Stimulated activated CD8-positive, alpha-beta memory T cell treated with anti-CD3 and anti-CD28 coated beads, Interleukin-15, amount 100 ng/mL, for 1 hour (primary cell): ENCODE measurements around the gene BMF.

Experiments used
- DNase-seq: peaks from one replicate; pipeline ENCODE4 v3.0.0-alpha.2; 2020; ENCODE audit warnings: low read depth

BMF gene

DNA sequence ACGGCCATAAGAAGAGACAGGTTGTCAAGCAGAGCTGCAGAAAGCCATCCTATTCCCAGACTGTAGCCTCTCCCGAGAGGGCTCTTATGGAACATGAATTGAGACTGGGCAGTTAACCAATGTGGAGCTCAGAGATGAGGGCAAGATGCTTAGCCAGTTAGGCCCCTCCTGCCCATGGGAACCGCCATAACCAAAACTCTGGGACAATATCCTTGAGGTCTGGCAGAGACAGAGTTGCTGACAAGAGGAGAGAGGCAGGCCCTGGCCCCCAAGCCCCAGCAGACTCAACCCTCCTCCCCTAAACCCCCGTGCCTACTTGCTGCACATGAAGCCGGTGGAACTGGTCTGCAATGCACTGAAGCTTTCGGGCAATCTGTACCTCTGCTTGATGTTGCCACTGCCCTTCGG lies 4.8 kb downstream of the BMF start:
- no peak for DNase-seq

DNA sequence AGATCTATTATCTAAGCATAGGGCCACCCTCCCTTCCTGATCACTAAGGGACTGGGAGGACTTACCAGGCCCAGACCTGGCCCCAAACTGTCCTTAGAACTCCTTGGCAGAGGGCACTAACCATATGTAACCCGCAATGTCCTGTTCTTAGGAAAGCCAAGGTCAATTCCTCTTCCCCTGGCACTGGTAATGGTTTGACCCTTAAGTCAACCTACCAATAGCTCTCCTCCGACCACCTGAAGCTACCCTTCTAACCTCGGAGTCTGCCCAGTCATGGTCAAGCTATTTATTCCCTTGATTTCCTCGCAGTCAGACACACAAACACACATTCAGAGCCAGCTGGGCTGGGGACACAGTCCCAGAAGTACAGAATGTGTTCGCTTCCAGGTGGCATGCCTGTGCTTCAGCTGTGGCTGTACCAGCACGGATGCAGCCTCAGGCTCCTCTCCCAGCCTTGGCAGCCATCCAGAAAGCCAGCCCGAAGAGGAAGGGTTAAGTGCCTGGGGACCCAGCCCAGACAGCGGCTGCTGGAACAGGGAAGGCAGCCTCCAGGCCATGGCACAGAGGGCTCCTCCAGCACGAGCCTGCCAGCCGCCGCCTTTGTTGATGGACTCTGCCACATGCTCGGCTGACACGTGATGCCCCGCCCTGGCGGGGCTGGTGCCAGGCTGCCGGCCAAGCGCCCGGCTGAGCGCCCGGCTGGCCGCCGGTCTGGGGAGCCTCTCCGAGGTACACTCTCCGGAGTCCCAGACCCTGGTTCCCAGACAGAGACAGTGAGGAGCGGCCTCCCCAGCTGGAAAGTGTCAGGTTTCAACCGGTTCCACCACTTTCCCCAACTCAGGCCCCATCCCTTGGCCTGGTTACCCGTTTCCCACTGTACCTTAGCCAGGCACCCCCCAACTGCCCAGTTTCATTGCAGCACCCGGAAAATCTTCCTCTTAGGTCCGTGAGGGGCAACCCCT lies 5.5 kb downstream of the BMF start:
- no peak for DNase-seq

DNA sequence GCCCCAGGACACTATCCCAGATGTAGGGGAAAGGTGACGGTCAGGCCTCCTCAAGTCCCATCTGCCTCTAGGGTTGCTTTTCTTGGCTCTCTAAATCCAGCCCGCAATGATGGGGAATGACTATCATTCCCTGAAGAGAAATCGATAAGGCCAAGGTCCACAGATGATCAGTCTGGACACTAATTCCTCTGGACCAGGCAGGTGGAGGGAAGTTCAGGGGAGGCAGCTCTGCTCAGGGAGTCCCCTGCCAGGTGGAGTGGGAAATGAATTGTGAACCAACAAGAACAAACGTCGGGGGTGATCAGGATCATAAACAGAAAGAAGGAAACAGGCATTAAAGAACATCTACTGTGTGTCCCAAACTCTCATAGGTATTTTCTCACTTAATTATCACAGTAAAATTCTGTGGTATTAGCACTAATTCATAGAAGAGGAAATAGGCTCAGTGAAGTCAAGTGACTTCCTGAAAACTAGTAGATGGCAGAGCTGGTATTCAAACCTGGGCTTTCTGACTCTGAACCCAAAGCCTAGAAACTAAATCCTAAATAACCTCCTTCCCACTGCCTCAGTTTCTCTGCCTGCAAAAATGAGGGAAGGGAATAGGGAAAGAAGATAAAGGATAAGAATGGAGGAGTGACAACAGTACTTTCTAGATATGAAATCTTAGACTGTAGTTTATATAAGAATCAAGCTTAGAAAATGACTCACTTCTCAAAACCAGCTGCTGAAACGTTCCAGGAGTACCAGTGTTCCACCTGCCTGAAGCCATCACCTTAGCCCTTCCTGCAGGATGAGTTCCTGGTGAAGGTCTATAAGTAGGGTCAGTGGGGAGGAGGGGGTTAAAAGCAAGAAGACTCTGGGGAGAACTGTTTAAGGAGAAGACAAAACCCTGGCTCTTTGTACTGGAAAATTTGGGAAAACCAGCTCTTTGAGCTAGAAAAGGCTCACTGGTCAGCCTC lies 7.5 kb downstream of the BMF start:
- DNase-seq = no peak

DNA sequence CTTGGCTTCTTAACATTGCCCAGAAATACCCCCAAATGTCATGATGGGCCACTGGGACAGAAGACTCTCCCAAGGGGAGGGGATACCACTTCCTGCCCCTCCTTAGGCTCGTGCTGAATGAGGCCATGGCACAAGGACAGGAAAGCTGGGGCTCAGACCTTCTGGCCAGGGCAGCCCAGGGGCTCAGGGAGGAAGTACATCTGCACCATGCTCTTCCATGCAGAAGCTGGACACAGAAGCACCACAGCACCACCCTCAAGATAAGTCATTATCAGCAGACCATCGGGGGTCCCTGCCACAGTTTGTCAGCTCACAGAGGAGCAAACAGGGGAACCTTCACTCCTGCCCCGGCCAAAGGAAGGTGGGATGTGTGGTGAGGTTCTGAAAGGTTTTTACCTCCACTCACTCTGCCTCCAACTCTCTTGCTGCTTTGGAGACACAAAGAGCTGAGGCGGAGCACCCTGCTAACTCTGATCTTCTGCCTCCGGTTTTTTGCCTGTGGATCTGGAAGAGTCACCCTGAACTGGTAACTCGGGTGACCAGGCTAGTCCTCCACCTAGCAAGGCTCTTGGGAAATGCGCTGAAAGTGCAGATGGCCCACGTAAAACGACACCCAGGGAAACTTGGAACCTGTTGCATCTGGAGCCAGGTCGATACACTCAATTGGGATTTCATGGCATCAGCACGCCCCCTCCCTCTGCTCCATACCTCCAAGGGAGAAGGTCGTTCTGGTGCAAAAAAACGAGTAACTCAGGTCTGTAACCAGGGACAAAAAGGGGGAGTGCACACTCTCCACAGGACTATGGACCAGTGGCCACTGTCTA lies 8.3 kb downstream of the BMF start:
- no peak for DNase-seq

DNA sequence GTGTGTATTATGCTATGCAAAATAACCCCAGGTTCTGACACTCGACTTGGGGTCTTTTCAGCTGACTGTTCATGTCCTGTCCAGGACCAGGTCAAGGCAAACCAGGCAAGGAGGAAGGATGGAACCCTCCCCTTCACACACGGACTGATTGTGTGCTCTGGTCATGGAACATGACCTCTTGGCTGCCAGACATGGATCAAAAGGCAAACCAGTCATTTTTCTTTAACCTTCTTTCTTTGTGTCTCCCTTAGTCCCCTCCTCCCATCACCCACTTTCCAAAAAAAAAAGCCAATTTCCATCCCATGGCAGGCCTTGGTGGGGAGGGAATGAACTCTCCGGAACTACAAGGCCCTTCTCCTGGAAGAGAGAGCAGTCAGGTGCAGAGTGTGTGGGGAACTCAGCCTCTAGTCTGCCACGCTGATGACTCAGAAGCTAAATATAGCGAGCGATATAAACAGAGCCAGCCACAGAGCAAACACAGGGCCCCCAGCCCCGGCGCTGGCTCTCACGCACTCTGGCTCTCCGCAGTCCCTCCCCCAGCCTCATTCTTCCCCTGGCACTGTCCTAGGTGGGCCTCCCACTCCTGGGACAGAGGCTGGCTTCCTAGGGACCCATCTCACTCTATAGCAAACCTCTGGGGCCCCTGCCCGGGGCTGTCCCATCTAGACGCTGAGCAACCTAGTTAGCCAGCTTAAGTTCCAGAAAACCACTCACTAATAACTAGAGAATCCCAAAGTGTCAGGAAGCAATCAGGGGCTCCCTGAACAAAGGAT lies 10.0 kb downstream of the BMF start:
- DNase-seq = peak; percentile 19

DNA sequence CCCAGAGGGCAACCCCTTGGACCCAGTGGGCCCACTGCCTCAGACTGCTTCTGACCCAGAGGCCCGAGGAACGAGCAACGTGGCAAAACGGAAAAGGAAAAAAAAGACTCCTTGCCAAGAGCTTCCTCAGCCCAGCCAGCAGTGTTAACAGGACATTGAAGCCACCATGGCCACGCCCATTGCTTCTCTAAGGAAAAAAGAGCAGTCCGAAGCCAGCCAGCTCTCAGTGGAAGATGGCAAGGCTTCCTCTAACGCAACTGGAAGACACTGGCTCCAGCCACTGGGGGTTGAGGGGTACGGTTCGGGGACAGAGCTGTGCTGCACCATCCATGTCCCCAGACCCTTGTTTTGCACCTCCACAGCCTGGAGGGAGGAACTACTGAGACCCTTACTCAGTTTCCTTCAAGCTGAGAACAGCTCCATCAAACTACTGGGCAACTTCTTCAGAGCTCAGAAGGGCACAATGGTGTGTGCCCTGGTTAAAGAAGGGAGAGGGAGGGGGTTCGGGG lies 10.7 kb downstream of the BMF start:
- DNase-seq = no peak

DNA sequence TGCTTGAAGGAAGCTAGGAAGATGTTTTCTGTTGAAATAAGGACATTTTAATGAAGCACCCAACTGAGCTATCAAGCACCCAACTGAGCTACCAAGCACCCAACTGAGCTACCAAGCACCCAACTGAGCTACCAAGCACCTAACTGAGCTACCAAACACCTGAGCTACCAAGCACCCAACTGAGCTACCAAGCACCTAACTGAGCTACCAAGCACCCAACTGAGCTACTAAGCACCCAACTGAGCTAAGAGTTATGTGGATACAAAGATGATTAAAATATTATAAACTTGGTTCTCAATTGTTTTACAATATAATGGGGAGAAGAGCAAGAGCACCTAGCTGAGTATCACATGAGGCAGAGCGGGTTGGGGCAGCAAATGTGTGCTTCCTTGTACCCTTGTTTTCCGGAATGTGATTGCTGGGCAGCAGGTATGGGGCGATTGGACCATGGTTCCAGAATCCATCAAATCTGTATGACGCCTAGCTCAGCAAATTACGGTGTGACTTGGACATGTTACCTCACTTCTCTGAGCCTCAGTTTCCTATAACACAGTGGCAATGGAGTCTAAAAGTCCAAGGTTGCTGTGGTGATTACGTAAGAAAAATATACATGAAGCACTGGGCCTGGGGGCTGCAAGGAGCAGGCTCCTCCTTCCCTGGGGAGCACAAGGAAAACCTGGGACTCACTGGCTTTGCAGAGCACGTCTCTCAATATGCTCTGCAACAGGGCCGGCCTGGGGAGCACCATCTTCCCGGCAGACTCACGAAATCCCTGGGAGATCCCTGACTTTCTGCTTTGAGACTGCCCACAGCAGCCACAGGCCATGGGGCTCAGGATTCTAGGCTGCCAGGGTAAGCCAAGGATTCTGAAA lies 11.3 kb downstream of the BMF start:
- no peak for DNase-seq

DNA sequence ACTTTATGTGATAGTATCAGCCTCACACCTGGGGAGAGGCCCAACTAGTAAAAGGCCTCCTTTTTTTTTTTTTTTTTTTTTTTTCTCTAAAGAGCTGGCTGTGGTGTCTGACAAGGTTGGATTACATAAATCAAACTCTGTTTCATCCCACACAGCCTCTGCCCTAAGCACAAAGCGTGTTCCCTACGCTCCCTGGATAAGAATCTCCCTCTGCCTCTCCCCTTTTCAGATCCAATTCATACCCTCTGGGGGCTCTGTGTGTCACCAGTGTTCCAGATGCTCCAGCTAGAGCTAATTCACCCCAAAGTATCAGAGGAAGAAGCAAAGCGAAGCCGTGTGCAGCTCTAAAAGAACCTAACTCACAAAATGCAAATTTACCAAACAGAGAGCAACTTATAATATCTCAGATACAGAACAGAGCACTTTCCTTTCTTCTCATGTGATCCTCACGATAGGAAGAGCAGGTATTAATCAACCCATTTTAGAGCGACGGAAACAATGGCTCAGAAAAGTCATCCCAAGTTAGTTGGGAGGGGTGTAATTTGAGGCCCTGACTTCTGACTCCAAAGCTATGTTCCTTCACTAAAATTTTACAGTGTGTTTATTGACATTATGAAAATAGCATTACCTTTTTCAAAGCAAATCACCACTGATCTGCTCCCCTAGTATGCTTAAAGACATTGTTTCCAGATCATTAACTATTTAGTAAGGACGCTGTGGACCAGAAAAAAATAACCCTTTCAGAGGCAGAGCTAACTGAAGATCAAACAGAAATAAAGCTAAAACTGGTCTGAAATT lies 12.4 kb downstream of the BMF start:
- DNase-seq = no peak

DNA sequence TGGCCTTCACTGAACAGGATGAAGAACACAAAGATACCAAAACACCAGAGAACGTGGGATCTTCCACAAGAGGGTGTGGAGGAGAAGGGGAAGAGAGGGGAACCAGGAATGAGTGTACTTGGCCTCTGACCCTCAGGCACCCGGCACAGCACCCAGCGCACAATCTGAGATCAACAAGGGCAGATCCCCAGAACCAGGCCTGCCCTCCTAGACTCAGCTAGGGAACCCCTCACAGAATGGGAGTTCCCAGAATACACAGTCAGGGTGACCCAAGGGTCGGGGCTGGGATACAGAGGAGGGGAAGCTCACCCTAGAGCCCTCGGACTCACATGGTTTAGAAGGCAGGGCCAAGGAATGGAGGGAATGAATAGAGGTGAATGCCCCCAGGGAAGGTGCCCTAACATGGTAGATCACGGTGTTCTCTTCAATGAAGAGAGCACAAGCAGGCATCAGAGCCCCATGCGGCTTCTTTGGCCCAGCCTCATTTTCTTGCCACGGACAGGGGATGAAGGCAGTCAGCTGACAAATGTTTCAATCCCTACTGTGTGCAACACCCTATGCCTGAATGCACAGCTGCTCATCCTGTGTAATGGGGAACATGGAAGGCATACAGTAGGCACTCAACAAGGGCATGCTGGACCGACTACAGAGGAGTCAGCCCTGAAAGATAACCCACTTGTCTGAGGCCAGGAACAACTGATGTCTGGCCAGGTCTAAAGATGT lies 13.1 kb downstream of the BMF start:
- no peak for DNase-seq

DNA sequence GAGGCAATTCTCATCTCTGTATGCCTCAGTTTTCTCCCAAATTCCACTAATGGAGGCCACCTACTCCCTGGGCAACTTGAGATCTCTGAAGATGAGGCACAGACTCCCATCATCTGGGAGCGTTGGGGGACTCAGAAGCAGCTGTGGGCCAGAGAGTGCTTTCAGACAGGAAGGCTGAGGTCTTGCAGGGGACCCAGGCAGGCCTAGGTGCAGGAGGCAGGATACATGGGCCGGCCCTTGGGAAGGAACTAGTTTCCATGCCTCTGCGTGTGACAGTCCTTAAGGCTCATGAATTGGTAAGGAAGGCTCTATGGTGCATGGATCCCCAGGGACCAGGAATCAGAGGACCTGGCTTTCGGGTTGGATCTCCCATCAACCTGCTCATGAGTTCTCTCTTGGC lies 14.5 kb downstream of the BMF start:
- DNase-seq = no peak

DNA sequence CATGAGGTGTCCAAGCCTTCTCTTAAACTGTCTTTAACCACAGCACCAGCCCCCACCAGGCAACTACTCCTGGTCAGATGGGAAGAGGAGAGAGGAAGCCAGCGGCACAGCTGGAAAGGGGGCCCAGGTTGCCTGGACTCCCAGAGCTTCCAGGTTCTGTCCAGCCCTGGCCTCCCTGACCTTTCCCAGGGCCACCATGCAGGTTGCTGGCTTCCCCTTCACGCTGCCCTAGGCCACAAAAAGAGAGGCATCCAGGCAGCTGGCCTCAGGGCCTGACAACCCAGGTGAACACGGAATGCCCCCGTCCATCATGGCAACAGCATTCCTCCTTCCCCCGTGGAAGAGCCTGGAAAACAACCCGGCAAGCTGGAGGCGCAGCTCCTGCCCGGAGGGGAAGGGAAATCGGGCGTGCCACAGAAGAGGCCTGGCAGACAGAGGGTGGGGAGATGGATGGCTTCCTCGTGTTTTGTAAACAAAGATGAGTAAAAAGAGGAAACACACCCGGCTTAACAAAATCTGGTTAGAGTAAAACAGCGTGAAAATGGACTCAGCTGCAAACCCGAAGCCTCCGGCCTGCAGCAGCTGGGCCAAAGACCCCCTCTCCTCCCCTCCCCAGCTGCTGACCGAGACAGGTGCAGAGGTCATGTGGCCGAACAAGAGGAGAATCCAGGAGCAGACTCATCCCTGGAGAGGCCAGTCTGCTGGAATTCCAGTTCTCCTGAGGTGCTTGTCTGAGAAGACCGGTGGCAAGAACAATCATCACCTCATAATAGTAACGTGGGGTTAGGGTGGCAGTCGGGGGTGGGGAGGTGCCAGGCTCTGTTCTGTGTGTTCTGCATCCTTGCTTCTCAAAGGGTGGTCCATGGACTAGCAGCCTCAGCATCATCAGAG lies 15.5 kb downstream of the BMF start:
- DNase-seq = no peak

DNA sequence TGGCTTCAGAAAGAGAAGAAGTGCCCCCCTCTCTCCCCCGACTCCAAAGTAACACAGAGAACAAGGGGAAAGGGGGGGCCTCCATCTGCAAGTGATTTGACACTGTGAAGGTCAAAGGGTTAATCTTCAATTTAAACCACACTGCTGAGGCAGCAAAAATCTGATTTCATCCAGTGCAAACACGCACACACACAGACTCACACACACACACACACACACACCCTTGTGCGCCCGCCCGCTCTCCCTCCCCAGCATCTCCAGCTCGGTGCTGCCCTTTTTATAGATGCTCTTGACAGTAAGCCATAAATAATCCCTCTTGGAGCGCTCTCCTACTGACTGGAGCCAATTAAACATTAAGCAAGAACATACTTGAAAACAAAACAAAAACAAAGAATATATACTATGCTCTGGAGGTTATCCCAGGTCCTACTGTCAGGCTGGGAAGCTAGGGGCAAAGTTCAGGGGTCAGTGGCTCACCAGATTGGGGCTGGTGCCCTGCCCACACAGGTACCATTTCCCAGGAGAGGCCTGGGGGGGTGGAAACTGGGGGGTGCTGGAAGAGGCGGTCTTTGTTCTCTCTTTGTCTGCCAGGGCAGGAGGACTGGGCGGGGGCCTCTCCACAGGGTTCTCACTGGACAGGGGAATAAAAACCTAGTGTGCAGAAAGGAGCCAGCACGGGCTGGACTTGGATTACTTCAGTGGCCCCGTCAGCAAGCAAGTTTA lies 16.3 kb downstream of the BMF start:
- DNase-seq = no peak

DNA sequence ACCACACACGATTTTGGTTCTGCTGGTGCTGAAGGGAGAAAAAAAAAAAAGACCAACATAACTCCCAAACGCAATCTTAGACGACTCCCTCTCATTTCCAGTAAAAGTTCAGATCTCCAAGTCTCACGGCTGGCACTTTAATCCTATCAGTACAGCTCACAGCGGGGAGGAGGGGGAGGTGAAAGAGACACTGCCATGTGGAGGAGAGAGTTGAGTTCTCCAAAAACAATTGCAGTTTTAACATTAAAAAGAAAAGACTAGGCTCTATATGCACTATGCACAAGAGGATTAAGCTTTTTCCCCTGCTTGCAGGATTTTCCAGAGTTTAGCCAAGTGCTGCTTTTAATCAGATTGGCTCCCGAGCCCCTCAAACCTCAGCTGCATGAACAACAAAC lies 16.8 kb downstream of the BMF start:
- no peak for DNase-seq

DNA sequence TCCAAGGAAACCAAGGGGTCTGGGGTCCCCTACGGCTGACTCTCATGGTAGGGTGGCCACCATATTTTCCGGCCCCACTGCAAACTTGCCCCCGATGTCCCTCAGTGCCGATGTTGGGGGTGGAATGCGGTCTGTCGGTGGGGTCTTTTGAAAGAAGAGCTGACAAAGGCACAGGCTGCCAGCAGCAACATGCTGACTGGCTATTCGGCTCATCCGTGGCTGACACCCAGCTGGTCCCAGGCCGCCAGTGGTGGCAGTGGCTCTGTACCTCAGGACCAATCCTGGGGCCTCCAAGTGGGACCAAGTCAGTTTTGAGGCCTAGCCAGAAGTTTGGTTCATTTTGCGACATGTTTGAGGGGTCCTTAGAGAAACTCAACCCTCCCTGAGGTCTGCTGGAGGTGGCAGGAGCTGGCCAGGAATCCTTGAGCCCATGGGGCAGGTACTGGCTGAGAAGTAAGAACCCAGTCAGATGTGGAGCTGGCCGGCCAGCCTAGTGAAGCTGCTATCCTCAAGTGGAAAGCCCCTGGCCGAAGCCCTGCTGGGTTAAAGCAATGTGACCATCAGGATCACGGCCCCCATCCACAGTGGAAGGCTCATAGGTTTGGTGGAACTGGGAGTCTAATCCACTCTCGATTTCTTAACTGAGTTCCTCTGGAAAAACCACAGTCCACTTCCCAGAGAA lies 17.8 kb downstream of the BMF start:
- no peak for DNase-seq

DNA sequence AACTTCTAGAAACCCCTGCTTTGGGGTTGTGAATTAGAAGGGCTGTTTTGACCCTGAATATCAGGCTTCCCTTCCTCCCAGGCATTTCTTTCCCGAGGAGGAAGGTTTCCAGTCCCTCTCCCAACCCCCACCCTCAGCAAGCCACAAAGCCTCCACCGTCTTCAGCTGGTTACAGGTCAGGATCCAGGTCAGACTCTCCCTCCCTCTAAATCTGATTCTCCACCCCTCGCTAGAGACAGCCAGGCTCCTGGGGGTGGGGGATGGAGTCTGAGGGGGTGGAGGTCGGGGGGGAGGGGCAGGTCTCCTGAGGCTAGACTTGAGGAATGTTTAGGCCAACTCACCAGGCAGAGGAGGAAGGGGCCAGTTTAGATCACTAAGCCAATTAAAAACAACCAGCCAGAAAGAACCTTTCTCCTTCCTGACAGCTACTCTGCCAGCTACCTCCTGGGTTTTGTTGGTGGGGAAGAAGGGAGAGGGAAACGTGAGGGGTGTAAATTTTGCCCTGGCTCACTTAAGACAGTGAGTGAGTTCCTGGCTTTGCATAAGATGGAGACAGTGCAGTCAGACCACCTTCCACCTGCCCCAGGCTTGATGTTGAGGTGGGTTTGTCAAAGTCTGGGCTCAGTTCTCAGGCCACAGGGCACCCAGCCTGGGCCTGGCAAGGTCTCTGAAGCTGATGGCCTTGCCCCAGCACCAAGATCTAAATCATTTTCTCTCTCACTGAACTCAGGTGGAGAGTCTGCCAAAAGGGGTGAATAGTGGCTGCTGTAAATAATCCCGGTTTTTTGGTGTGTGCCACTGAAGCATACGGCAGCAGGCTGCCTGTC lies 19.5 kb downstream of the BMF start:
- DNase-seq = no peak
